ENCODE data around the gene SRR.
"Not testable (repeated sequence)": the region's sequence is repeated elsewhere in the genome, so short reads cannot be mapped to it uniquely, and the experiment has no call there.

Gene SRR

GRCh38 chr17:2303204-2304188 lies at the start of gene SRR, which contains the start of gene SMG6:
Gene SRR, plus strand, starts transcription at chr17:2303950. Its CDS starts 11,611 bp downstream, at chr17:2315561.
Gene SMG6, minus strand, starts transcription at chr17:2303785. Its CDS starts 65 bp downstream, at chr17:2303720.
- ATAC-seq: peak; percentile 95
- no peak; the same call in 1 of the 2 replicates for TF ChIP-seq ZNF565 (CRISPR knock-in tag; conservative IDR thresholded peaks at IDR 0.05; ENCODE audit: low read depth)
- TF ChIP-seq ZC3H10 (CRISPR knock-in tag; IDR thresholded peaks at IDR 0.05): no peak
- no peak for TF ChIP-seq ISL1 (CRISPR knock-in tag; IDR thresholded peaks at IDR 0.05)
- no peak for TF ChIP-seq TCF4 (CRISPR knock-in tag; IDR thresholded peaks at IDR 0.05; ENCODE audit: borderline replicate concordance)
- no peak for TF ChIP-seq TOX (CRISPR knock-in tag; IDR thresholded peaks at IDR 0.05; ENCODE audit: borderline replicate concordance)
- TF ChIP-seq PATZ1 (CRISPR knock-in tag; IDR thresholded peaks at IDR 0.05; ENCODE audit: borderline replicate concordance): no peak
- no peak for TF ChIP-seq ZFP3 (CRISPR knock-in tag; IDR thresholded peaks at IDR 0.05)
- no peak for TF ChIP-seq ZFP30 (CRISPR knock-in tag; IDR thresholded peaks at IDR 0.05)
- TF ChIP-seq CSDC2 (CRISPR knock-in tag; IDR thresholded peaks at IDR 0.05): no peak
- TF ChIP-seq OSR1 (CRISPR knock-in tag; IDR thresholded peaks at IDR 0.05): no peak
- TF ChIP-seq ZNF8 (CRISPR knock-in tag; IDR thresholded peaks at IDR 0.05): no peak
- TF ChIP-seq PPARA (CRISPR knock-in tag; IDR thresholded peaks at IDR 0.05; ENCODE audit: borderline replicate concordance): no peak
- no peak for TF ChIP-seq CSRNP3 (CRISPR knock-in tag; IDR thresholded peaks at IDR 0.05)
- TF ChIP-seq POU6F1 (CRISPR knock-in tag; IDR thresholded peaks at IDR 0.05; ENCODE audit: borderline replicate concordance, low read depth): no peak
- no peak for TF ChIP-seq SNAI2 (CRISPR knock-in tag; IDR thresholded peaks at IDR 0.05)

GRCh38 chr17:2258830-2259229 lies 44.9 kb upstream of the SRR start:
- ATAC-seq: not testable (repeated sequence)

GRCh38 chr17:2259769-2260536 lies 43.8 kb upstream of the SRR start:
- no peak for ATAC-seq
- TF ChIP-seq POU6F1 (CRISPR knock-in tag; IDR thresholded peaks at IDR 0.05; ENCODE audit: borderline replicate concordance, low read depth): no peak

- TF ChIP-seq POU6F1 (CRISPR knock-in tag; IDR thresholded peaks at IDR 0.05; ENCODE audit: borderline replicate concordance, low read depth) (no peak), GLIS3 (CRISPR knock-in tag; IDR thresholded peaks at IDR 0.05) (no peak), CREB5 (CRISPR knock-in tag; IDR thresholded peaks at IDR 0.05; ENCODE audit: low read depth) (peak; percentile 55; the same call in 1 of the 2 replicates), ZFP3 (CRISPR knock-in tag; IDR thresholded peaks at IDR 0.05) (peak; percentile 49; the same call in 1 of the 2 replicates), ISL1 (CRISPR knock-in tag; IDR thresholded peaks at IDR 0.05) (peak; percentile 85)
Observed at GRCh38 chr17:2262135-2262587, 41.6 kb upstream of the SRR start.

More at GRCh38 chr17:2262135-2262587, 41.6 kb upstream of the SRR start:
- peak; percentile 90 for ATAC-seq
